HG02973 (cell line): ENCODE measurements around the gene GOLGA8T.
"Not testable (repeated sequence)": the region's sequence is repeated elsewhere in the genome, so short reads cannot be mapped to it uniquely, and the experiment has no call there.

Source experiments
- ATAC-seq: cut with Tn5 transposase; IDR thresholded peaks from one replicate; pipeline ENCODE4 v1.9.1; 2021; ENCODE audit warnings: moderate library complexity; ENCODE audit not compliant: unreplicated experiment

Gene GOLGA8T, protein sequence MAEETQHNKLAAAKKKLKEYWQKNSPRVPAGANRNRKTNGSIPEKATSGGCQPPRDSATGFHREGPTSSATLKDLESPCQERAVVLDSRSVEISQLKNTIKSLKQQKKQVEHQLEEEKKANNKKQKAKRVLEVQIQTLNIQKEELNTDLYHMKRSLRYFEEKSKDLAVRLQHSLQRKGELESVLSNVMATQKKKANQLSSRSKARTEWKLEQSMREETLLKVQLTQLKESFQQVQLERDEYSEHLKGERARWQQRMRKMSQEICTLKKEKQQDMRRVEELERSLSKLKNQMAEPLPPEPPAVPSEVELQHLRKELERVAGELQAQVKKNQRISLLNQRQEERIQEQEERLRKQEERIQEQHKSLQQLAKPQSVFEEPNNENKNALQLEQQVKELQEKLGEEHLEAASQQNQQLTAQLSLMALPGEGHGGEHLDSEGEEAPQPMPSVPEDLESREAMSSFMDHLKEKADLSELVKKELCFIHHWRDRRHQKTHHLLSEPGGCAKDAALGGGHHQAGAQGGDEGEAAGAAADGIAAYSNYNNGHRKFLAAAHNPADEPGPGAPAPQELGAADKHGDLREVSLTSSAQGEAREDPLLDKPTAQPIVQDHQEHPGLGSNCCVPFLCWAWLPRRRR

DNA sequence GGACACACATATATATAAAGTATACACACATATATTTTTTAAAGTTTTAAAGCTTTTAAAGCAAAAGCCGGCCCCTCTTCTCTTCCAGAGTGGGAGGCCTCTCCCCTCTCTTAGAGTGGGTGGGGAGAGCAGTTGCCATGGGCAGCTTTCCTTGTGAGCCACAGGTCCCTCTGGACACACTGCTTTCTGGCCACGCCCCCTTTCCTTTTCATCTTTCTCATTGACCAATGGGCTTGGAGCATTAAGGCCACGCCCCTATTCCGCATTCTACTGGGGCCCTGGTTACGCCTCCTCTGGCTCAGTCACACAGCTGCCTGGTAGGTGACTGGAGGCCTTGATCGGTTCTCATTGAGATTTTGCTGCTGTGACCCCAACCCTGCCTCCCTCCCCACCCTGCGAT, at the start of gene GOLGA8T:
Gene GOLGA8T (plus strand): TSS at position 301 of the 400 bp plus-strand sequence. CDS start 98 bp downstream, at position 399.
- not testable (repeated sequence) for ATAC-seq

DNA sequence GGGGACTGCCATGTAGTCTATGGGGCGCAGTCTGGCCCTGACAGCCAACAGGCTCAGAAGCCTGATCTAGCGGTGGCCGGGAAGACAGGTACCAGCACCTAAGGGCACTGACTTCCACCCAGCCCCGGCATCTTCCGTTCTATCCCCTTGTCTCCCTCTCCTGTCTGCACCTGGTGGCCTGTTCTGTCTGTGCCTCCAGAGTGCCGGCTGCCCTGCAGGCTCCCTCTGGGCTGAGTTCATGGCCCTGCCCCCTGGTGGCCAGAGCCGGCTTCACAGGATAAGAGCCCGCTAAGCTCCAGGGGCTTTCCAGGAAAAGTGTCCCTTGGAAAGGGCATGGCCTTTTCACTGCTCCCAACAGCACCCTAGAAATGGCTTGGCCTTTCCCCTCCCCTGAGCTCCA, 37.0 kb upstream of the GOLGA8T start:
- not testable (repeated sequence) for ATAC-seq

DNA sequence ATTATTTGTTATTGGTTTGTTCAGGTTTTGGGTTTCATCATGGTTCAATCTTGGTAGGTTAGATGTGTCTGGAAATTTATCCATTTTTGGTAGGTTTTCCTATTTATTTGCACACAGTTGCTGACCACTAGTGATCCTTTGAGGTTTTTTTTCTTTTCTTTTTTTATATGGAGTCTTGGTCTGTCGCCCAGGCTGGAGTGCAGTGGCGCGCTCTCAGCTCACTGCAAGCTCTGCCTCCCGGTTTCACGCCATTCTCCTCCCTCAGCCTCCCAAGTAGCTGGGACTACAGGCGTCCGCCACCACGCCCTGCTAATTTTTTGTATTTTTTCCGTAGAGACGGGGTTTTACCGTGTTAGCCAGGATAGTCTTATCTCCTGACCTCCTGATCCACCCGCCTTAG, 32.0 kb upstream of the GOLGA8T start:
- not testable (repeated sequence) for ATAC-seq

DNA sequence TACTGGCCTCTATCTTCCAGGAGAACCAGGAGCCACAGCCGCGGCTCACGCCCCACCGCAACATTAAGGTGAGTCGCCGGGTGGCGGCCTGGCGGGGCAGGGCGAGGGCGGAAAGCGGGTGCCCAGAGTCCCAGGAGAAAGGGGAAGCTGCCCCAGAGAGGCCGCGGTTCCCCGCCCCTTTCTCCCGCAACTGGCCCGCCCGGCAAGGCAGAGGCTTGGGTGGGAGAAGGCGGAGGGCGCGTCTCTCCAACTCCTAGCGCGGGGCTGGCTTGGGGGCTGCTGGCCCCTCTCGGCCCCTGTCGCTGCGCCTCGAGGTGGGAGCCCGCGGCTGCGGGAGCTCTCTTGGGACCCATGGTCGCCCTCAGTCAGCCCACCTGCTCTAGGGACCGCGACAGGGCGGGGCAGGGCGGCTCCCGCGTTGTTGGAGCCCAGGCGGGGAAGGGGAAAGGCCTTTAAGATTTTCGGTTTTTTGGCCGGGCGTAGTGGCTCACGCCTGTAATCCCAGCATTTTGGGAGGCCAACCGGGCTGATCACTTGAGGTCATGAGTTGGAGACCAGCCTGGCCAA, 30.8 kb upstream of the GOLGA8T start:
- ATAC-seq: not testable (repeated sequence)

DNA sequence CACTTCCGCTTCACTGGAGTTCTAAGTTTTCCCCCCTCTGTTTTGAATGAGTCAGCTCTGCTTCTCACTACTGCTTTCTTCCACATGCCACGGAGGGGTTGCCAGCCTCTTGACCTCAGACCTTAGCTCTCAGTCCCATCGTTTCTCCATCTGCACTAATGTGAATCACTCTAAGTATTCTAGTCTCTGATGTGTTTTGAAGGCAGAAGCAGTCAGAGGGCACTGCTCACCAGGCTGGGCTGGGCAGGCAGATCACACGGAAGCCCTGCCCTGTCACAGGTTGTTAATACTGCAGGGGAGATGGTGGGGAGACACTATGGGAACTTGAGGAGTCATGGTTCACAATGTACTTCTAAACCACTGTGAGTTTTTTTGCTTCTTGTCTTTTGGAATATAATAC, 24.3 kb upstream of the GOLGA8T start:
- ATAC-seq: not testable (repeated sequence)

DNA sequence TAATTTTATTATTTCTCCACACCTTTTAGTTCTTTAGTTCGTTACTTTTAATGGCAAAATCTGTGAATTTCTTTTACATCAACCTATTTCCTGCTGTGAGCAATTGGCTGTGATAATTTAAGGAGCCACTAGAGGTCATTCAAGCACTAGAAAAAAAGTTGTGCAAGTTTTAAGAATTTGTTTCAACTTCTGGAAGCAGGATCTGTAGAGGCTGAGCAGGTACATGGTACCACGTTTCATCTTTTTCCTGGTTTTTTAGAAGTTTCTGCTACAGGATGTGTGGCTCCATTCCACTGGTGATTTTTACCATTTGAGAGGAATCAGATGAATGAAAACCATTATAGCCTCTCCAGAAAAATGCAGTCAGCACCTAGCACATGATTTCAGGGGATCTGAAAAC, 4.8 kb upstream of the GOLGA8T start:
- not testable (repeated sequence) for ATAC-seq

DNA sequence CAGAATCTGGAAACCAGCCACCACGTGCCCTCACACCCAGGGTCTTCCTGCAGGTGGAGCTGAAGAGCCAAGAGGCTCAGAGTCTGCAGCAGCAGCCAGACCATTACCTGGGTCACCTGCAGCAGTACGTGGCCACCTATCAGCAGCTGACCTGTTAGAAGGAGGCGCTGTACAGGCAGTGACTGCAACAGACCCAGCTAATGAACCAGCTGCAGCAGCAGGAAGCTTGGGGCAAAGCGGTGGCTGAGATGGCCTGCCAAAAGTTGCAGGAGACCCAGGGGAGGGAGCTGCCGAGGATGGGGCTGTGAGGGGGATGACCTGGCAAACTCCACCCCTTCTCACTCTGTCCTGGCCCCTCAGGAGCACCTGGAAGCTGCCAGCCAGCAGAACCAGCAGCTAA, 8.4 kb downstream of the GOLGA8T start:
- ATAC-seq: not testable (repeated sequence)

DNA sequence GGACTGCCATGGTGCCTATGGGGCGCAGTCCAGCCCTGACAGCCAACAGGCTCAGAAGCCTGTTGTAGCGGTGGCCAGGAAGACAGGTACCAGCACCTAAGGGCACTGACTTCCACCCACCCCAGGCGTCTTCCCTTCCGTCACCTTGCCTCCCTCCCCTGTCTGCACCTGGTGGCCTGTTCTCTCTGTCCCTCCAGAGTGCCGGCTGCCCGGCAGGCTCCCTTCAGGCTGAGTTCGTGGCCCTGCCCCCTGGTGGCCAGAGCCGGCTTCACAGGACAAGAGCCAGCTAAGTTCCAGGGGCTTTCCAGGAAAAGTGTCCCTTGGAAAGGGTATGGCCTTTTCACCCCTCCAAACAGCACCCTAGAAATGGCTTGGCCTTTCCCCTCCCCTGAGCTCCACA, 15.0 kb downstream of the GOLGA8T start:
- ATAC-seq: not testable (repeated sequence)

DNA sequence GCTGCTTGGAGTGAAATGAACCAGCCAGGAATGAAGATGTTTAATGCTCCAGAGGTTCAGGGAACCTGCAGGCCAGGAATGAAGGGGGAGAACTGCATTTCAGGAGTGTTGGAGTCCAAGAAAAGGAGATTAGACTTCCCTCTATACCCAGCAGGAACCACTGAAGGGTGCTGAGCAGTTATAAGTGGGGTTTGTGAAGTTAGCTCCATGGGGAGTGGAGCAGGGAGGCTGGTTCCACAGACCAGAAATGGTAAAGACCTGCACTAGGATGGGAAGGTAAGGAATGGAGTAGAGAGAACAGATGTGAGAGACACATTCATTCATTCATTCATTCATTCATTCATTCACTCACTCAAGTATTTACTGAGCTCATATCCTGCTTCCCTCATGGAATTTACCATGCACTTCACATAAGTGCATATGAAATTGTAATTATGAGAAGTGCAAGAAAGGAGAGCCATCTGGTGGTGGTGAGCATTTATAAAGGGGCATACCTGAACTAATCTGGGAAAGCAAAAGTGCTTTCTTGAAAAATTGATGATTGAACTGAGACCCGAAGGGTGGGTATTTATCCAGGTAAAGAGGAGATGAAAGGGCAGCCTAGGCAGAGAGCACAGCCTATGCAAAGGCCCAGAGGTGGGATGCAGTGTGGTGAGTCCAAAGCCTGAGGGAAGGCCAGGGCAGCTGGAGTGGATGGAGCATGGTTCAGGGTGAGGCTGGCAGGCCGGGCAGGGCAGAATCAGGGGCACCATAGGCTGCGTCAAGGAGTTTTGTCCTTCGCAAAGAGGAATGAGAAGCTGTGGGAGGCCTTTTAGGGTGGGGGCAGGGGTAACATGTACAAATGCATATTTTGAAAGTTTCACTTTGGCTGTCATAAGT, 27.9 kb downstream of the GOLGA8T start:
- not testable (repeated sequence) for ATAC-seq

DNA sequence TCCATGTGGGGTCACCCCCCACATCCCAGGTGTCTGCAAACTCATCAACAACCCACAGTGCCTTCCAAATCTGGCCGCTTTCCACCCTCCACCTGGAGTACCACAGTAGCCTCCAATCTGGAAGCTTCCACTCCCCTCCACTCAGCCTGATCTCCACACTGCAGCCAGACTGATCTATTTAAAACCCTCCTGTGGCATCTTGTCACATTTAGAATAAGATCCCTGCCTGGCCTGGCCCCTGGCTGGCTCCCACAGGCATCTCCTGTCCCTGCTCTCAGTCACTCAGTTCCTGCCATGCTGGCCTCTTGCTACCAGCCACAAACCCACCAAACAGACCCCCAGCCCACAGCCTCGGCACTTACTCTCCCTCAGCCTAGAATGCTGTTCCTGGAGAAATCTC, 28.9 kb downstream of the GOLGA8T start:
- not testable (repeated sequence) for ATAC-seq

DNA sequence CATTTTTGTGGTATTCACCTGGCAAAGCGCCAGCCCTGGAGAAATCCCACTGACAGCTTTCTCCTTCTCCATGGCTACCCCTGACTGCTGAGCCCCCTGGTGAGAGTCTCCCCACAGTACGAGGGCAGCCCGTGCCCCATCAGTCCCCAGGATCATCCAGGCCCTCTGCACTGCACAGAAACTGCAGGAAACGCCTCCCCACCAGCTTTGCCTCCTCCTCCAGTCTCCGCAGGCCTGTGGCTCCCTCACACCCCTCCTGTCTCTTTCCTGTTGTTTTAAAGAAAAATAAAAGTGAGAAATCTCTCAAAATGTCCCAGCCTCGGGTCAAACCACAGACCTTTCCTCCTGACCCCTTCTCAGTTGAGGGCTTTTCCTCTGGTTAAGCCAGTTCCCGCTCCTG, 29.4 kb downstream of the GOLGA8T start:
- not testable (repeated sequence) for ATAC-seq

DNA sequence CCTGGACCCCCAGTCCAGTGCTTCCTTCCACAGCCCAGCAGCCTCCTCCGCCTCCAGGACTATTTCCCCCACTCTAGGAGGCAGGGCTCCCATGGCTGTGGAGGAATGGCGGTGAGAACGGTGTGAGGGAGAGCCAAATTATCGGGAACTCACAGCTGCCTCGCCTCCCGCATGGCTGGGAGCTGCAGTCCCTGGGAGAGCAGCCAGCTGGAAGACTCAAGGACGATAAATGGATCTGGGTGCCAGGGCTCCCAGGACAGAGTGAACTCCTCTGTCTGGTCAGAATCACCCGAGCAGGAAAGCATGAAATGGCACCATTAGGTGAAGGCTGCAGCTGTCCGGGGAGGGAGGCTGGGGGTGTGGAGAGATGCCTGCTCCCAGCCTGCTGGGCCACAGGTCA, 32.6 kb downstream of the GOLGA8T start:
- ATAC-seq: not testable (repeated sequence)

DNA sequence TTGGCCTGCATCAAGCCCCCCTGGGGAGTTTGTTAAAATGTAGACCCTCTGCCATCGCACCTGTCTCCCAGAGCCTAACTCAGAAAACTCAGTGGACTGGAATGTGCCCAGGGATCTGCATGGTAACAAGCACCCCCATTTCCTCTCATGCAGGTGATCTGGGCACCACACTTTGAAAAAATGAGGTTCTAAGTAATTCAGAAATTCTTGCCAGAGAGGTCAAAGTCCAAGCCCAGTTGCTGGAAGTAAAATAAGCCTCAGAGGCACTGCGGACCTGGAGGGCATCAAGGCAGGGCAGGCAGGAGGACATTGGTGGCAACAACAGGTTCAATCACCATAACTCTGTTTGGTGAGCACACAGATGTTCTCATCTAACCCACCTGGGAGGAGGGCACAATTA, 33.0 kb downstream of the GOLGA8T start:
- ATAC-seq: not testable (repeated sequence)

DNA sequence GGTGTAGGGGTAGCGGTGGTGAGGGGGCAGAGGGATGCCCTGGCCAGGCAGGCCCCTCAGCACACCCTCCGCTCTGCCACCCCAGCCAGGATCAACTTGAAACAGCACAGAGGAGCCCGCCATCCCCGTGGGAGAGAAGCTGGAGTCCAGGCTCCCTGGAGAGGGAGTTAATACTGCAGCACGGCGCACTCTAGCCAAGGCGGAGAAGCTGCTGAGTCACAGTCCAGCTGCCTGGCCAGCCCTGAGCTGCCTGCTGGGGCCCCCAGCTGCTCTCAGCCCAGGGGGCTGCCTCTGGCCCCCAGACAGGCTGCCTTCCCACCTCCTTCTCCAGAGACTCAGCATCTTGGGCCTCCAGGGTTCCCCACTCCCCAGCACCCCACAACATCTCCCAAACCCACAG, 36.6 kb downstream of the GOLGA8T start:
- not testable (repeated sequence) for ATAC-seq

DNA sequence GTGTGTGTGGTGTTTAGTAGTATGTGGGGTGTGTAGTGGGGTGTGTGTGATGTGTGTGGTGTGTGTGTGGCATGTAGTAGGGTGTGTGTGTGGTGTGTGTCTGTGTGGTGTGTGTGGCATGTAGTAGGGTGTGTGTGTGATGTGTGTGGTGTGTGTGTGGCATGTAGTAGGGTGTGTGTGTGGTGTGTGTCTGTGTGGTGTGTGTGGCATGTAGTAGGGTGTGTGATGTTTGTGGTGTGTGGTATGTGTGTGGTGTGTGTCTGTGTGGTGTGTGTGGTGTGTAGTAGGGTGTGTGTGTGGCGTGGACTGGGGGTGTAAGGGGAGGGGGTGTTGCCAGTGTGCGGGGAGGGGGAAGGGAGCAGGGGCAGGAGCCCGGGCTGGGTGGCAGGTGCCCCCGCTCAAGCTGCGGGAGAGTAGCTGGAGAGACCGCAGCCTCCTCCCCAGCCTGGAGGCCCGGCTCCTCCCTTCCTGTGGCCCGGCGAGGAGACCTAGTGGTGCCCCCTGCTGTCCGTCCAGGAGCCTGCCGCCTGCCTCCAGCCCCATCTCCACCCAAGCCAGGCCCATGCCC, 38.3 kb downstream of the GOLGA8T start:
- ATAC-seq: peak; percentile 66

DNA sequence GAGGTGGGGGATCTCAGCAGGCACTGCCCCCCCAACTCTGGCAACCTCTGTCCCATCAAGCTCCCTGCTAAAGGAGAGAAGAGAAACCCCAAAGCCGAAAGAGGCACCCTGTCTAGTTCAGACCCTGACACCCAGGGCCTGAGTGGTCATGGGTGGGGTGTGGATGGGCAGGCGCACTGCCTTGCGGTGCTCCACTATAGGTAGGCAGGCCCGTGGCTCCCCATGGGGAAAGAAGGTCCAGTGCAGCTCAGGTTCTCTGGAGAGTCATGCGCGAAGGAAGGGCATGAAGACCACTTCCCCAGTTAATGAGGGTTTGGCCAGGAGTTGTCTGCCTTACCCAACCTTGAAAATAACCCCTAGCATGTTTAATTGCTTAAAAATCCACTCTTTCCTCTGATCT, 40.4 kb downstream of the GOLGA8T start:
- not testable (repeated sequence) for ATAC-seq

DNA sequence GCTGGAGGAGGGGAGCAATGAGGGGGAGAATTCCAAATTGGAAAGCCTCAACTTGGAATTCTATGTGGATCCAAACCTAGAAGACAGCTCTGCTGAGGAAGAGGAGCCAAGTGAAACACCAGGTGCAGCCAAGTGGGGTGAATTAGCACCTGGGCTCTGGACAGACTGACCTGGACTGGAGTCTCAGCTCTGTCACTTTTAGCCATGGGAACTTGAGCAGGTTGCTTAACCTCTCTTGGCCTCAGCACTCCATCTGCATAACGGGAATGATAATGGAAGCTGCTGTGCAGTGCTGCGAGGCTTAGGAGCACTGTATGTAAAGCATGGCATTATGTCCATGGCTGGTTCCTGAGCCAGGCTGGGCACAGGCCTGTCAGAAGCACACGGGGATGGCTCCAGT, 41.8 kb downstream of the GOLGA8T start:
- not testable (repeated sequence) for ATAC-seq

DNA sequence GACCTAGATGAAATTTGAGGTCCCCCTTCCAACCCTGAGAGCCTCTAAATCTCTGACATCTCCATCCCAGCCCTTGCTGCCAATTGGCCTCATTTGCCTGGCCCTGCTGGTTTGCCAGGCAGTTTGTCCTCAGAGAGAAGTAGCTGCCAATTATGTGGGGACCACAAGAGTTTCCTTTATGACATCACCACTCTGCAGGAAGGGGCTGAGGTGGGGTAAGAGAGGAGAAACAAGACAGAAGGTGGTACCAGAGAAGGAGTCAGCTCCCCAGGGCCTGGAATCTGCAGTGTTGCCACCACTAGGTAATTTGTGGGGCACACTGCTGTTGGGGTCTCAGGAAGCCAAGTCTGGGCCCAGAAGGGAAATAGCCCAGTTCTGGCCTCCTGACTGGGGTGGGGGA, 45.0 kb downstream of the GOLGA8T start:
- ATAC-seq: not testable (repeated sequence)

DNA sequence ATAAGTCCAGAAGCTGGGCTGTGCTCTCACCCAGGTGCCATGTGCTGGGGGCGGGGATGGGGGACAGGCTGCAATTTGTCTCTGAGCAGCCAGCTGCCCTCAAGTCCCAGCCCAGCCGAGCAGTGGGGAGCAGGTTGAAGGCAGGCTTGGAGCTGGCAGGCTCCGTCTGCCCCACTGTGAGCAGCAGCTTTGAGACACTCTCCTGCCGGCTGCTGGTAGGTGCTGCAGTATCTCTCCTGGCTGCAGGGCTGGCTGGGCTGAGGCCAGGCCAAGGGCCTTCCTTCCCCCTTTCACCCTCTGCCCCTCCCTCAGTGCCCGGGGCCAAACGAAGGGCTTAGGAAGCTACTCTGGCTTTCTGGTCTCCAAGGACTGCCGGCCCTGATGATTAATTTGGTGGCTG, 50.6 kb downstream of the GOLGA8T start:
- not testable (repeated sequence) for ATAC-seq

DNA sequence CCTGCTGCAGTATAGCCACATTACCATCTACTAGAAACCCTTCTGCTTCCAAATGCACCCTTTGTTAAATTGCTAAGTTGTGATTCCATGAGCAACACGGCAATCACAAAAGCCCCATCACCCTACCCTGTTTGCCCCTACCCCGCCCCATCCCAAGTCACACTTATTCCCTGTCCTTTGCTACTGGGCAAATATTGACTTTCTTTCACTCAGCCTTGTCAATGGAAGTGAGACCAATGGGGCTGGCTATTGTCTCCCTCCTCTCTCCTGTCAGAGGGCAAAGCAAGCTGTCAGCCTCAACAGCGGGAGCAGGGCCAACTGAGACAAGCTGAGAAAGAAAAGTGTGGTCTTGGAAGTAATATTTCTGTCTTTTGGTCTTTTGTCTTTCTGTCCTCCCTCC, 52.6 kb downstream of the GOLGA8T start:
- ATAC-seq: not testable (repeated sequence)

DNA sequence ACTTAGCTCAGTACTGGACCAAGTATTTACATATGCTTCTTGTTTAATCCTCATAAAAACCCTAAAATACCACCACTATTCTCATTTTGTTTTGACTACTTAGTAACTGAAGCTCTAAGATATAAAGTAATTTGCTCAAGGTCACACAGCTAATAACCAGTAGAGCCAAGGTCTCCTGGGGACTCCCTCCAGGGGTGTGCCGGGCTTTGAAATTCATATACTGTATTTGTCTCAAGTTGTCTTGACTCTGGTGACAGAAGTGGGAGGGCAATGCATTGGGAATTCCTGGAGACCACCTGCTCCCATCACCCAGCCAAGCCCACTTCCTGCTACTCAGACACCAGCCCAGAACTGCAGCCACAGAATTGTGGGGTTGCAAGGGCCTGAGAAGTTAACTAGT, 54.9 kb downstream of the GOLGA8T start:
- ATAC-seq: not testable (repeated sequence)
